Caco-2 (cell line): ENCODE results near the gene LRRC4C. TPM values are rescaled to one million over a fixed set of nuclear protein-coding genes. Genes with fewer than 3 reads are reported as not detected.

Source experiments
- Bru-seq: library from RNA; stranded (reverse); fragments of 400-500 nt; gene quantifications from one replicate; lab custom pipeline; 2021; lab: Mats Ljungman, UMichigan
- BruChase-seq, 2 experiments: library from RNA; stranded (reverse); fragments of 400-500 nt; gene quantifications; one replicate each; lab custom pipeline; 2021; lab: Mats Ljungman, UMichigan
- BruUV-seq: library from RNA; stranded (reverse); fragments of 400-500 nt; replicated peaks from 2 replicates; lab custom pipeline; 2021; lab: Mats Ljungman, UMichigan
- CTCF ChIA-PET: fragments of 300-600 bp; sonication (Branson Sonifier 250); formaldehyde crosslinking; loops from one replicate; lab custom pipeline; 2022; ENCODE audit warnings: antibody characterized with exemption; lab: Charles Lee
- POLR2A ChIA-PET: fragments of 300-600 bp; sonication (Branson Sonifier 250); formaldehyde crosslinking; loops from one replicate; lab custom pipeline; 2022; ENCODE audit warnings: antibody characterized with exemption; lab: Charles Lee
- DNase-seq, 2 experiments: peaks; one replicate each; pipeline versions ENCODE4 v3.0.0 to v3.0.0-alpha.2; 2020 to 2022
- H3K27me3 ChIP-seq: replicated peaks from 2 replicates; pipeline ENCODE4 v1.6.0; 2011; ENCODE audit warnings: low read length; ENCODE audit not compliant: control insufficient read depth, insufficient read depth
- H3K36me3 ChIP-seq: 2 replicates; pipeline ENCODE4 v1.5.1; 2011; ENCODE audit warnings: low read length; ENCODE audit not compliant: control insufficient read depth, insufficient read depth
- H3K4me1 ChIP-seq: fragments of 250-450 bp; sonication (Bioruptor Pico); 2 replicates; pipeline ENCODE4 v1.5.1; 2020; ENCODE audit warnings: mild to moderate bottlenecking
- H3K4me3 ChIP-seq: 2 replicates; pipeline ENCODE4 v1.5.1; 2011; ENCODE audit warnings: low read depth, mild to moderate bottlenecking, control low read depth, low read length
- H3K9me3 ChIP-seq: fragments of 250-450 bp; sonication (Bioruptor Pico); 2 replicates; pipeline ENCODE4 v1.5.1; 2020; ENCODE audit warnings: mild to moderate bottlenecking, moderate library complexity
- H3K27ac Mint-ChIP-seq: one replicate; pipeline ENCODE4 v1.8.0; 2022; ENCODE audit warnings: mixed read lengths; ENCODE audit not compliant: unreplicated experiment
- H3K27me3 Mint-ChIP-seq: one replicate; pipeline ENCODE4 v1.8.0; 2022; ENCODE audit warnings: mixed read lengths; ENCODE audit not compliant: insufficient read depth, unreplicated experiment
- H3K36me3 Mint-ChIP-seq: one replicate; pipeline ENCODE4 v1.8.0; 2022; ENCODE audit warnings: mild to moderate bottlenecking, mixed read lengths; ENCODE audit not compliant: insufficient read depth, unreplicated experiment
- H3K4me1 Mint-ChIP-seq: one replicate; pipeline ENCODE4 v1.8.0; 2022; ENCODE audit warnings: low read depth, mixed read lengths; ENCODE audit not compliant: unreplicated experiment
- H3K4me3 Mint-ChIP-seq: one replicate; pipeline ENCODE4 v1.8.0; 2022; ENCODE audit warnings: mild to moderate bottlenecking, moderate library complexity, mixed read lengths; ENCODE audit not compliant: unreplicated experiment
- H3K9me3 Mint-ChIP-seq: one replicate; pipeline ENCODE4 v1.8.0; 2022; ENCODE audit warnings: mixed read lengths; ENCODE audit not compliant: unreplicated experiment
- CTCF ChIP-seq, 2 experiments: fragments of 200-600 bp in 1 of 2; IDR thresholded peaks; 1 replicate in 1 of 2; 2 replicates in 1 of 2; pipeline versions ENCODE4 v1.5.1 to v1.8.0; 2011 to 2022; ENCODE audit warnings: antibody characterized with exemption in 1 of 2, control low read depth in 1 of 2, inconsistent platforms in 1 of 2, low read depth in 1 of 2, low read length in 1 of 2, mild to moderate bottlenecking in 1 of 2, moderate library complexity in 1 of 2; ENCODE audit not compliant: insufficient read depth in 1 of 2, severe bottlenecking in 1 of 2, unreplicated experiment in 1 of 2
- intact Hi-C: fragments of 100-400 bp; cut with micrococcal nuclease; formaldehyde crosslinking; loops from one replicate; pipeline ENCODE4 v1.10.0; 2022; ENCODE audit not compliant: unreplicated experiment
- long read RNA-seq: library from polyadenylated mRNA; stranded (forward); transcript quantifications from one replicate; pipeline ENCODE4 v2.0.0, GENCODE V29; 2022
- total RNA-seq: library from RNA; stranded (reverse); gene quantifications from 2 replicates; pipeline ENCODE4 v1.2.3, GENCODE V29; 2022

The LRRC4C gene
- total RNA-seq: not detected in 2 replicates
- percentile 1 among the genes with signal in this experiment for Bru-seq, nascent RNA
- BruChase-seq, experiment 1, labeled RNA remaining after a 2-hour chase: percentile 3 among the genes with signal in this experiment
- percentile 1 among the genes with signal in this experiment for BruChase-seq, experiment 2, labeled RNA remaining after a 6-hour chase
- long read RNA-seq: 0 reads

GRCh38 chr11:41459465-41460401 lies at the start of gene LRRC4C:
Gene LRRC4C (minus strand): TSS chr11:41459652.
- H3K27ac Mint-ChIP-seq: no peak within 1 kb of the TSS
- no peaks in the 10 kb centered on the region for H3K4me1 Mint-ChIP-seq
- no peaks in the 10 kb centered on the region for H3K9me3 Mint-ChIP-seq
- H3K36me3 Mint-ChIP-seq: no peaks in the 10 kb centered on the region
- Histone ChIP-seq H3K4me3 (no peak within 1 kb of the TSS), H3K27me3 (no peaks in the 10 kb centered on the region), H3K36me3 (no peaks in the 10 kb centered on the region), H3K4me1 (no peaks in the 10 kb centered on the region), H3K9me3 (no peaks in the 10 kb centered on the region)
- TF ChIP-seq CTCF (IDR thresholded peaks at IDR 0.05; ENCODE audit: insufficient read depth in 1 of 2, low read depth in 1 of 2, low read length in 1 of 2, severe bottlenecking in 1 of 2, unreplicated experiment in 1 of 2): no peak
- POLR2A ChIA-PET: no interaction called here
- peaks cover 5% of the 10 kb centered on the region for H3K27me3 Mint-ChIP-seq
- CTCF ChIA-PET: interaction anchor here (2.0 kb wide), 1 partner anchor 1065 kb away, joined by 8 read pairs; no protein-coding TSS in a partner anchor
- no peak within 1 kb of the TSS for H3K4me3 Mint-ChIP-seq
- no TSS peak for BruUV-seq
- intact Hi-C loops: no loop called here
- no peak for DNase-seq

- Mint-ChIP-seq H3K9me3 (no peaks in the 10 kb centered on the region), H3K4me3 (no peak overlapping the region), H3K27ac (no peak overlapping the region), H3K27me3 (no peaks in the 10 kb centered on the region), H3K4me1 (no peaks in the 10 kb centered on the region), H3K36me3 (no peaks in the 10 kb centered on the region)
- ChIA-PET CTCF (no interaction called here), POLR2A (no interaction called here)
- Histone ChIP-seq H3K4me1 (no peaks in the 10 kb centered on the region), H3K27me3 (no peaks in the 10 kb centered on the region), H3K4me3 (no peak overlapping the region), H3K9me3 (no peaks in the 10 kb centered on the region), H3K36me3 (no peaks in the 10 kb centered on the region)
- no peak for TF ChIP-seq CTCF (IDR thresholded peaks at IDR 0.05; ENCODE audit: insufficient read depth in 1 of 2, low read depth in 1 of 2, low read length in 1 of 2, severe bottlenecking in 1 of 2, unreplicated experiment in 1 of 2)
- intact Hi-C loops: no loop called here
- BruUV-seq: no TSS peak
- DNase-seq: no peak
Measured at GRCh38 chr11:41508121-41508520, 48.7 kb upstream of the LRRC4C start.

- H3K27ac Mint-ChIP-seq: no peak overlapping the region
- DNase-seq: no peak
- H3K4me1 ChIP-seq: peaks cover 5% of the 10 kb centered on the region
- BruUV-seq: no TSS peak
- no peak overlapping the region for H3K4me3 Mint-ChIP-seq
- POLR2A ChIA-PET: no interaction called here
- H3K27me3 Mint-ChIP-seq: no peaks in the 10 kb centered on the region
- peaks cover 5% of the 10 kb centered on the region for H3K4me1 Mint-ChIP-seq
- intact Hi-C loops: no loop called here
- TF ChIP-seq CTCF (IDR thresholded peaks at IDR 0.05; ENCODE audit: insufficient read depth in 1 of 2, low read depth in 1 of 2, low read length in 1 of 2, severe bottlenecking in 1 of 2, unreplicated experiment in 1 of 2): no peak
- H3K9me3 Mint-ChIP-seq: no peaks in the 10 kb centered on the region
- H3K9me3 ChIP-seq: no peaks in the 10 kb centered on the region
- no peaks in the 10 kb centered on the region for H3K36me3 Mint-ChIP-seq
- H3K27me3 ChIP-seq: no peaks in the 10 kb centered on the region
- CTCF ChIA-PET: no interaction called here
- H3K4me3 ChIP-seq: no peak overlapping the region
- no peaks in the 10 kb centered on the region for H3K36me3 ChIP-seq
Measured at GRCh38 chr11:41499429-41499828, 40.0 kb upstream of the LRRC4C start.
